Epidermal melanocyte (primary cell): Measurements from ENCODE around the gene CTSA.
"Not testable (repeated sequence)": the region's sequence is repeated elsewhere in the genome, so short reads cannot be mapped to it uniquely, and the experiment has no call there.

Experiments used
- DNase-seq: peaks from one replicate; pipeline ENCODE4 v3.0.0; 2011; ENCODE audit warnings: low spot score; ENCODE audit not compliant: insufficient read length

The CTSA gene

DNA sequence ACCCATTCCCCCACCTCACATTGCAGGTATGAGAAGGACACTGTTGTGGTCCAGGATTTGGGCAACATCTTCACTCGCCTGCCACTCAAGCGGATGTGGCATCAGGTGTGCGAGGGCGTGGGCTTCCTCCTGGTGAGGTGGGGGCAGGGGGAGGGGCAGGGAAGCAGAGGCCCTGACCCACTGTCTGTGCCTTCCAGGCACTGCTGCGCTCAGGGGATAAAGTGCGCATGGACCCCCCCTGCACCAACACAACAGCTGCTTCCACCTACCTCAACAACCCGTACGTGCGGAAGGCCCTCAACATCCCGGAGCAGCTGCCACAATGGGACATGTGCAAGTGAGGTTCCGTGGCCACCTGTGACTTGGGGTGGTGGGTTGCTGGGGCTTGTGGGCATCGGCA lies 3.7 kb downstream of the CTSA start:
- DNase-seq = no peak

DNA sequence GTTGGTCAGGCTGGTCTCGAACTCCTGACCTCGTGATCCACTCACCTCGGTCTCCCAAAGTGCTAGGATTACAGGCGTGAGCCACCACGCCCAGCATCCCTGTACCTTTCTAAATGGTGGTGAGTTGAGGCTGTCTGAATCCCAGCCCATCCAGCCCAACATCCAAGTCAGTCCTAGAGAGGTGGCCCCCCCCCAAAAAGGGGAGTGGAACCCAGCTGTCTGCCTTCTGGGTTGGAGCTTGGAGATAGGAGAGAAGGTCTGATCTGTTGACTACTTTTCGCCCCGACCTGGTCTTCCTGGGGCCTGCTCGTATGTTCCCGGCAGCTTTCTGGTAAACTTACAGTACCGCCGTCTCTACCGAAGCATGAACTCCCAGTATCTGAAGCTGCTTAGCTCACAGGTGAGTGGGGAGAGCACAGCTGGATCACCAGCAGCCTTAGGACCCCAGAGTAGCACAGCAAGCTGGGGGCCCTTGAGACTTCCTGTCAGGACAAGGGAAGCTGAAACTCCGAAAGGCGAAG lies 5.6 kb downstream of the CTSA start:
- DNase-seq = no peak

GRCh38 chr20:45897289-45897688 lies 6.2 kb downstream of the CTSA start:
- DNase-seq = no peak

- DNase-seq = no peak
Observed at GRCh38 chr20:45897692-45898091, 6.6 kb downstream of the CTSA start.

DNA sequence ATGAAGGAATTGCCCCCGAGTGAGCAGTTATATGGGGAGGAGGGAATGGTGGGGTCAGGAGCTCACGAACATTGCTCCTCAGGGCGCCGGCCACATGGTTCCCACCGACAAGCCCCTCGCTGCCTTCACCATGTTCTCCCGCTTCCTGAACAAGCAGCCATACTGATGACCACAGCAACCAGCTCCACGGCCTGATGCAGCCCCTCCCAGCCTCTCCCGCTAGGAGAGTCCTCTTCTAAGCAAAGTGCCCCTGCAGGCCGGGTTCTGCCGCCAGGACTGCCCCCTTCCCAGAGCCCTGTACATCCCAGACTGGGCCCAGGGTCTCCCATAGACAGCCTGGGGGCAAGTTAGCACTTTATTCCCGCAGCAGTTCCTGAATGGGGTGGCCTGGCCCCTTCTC lies 7.2 kb downstream of the CTSA start:
- no peak for DNase-seq

DNA sequence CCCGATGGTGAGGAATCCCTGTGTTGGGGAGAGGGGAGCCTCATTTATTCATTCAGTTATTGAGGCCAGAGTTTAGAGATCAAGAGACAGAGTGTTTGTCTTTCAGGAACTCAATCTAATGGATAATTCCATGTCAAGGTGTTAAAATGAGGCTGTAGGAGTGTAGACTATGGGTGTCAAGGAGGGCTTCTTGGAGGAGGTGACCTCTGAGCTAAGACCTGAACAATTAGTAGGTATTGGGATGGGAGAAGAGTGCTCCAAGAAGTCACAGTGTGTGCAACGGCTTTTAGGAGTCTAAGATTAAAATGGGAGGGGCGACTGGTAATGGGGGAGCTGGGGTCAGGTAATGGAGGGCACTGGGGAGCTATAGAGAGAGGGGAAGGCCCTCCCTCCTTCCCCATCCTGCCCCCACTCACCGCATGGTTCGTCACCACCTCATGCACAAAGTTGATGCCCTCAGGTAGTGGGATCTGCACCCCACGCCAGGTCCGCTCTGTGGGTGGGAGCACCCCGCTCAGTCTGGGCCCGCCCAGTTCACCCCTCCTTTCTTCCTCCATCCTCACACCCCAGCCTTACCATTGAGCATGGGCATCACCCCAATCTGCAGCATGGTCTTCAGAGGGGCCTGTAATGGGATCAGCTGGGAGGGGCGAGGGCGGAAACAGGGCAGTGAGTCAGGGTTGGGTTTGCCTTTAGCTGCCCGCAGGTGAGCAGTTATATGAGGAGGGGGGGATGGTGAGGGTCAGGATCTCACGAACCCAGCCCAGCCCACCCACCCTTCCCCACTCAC lies 8.1 kb downstream of the CTSA start:
- no peak for DNase-seq

- not testable (repeated sequence) for DNase-seq
Observed at GRCh38 chr20:45901332-45901731, 10.2 kb downstream of the CTSA start.

GRCh38 chr20:45902199-45902701 lies 11.1 kb downstream of the CTSA start:
- no peak for DNase-seq

GRCh38 chr20:45904583-45905504 lies 13.7 kb downstream of the CTSA start:
- DNase-seq = no peak

DNA sequence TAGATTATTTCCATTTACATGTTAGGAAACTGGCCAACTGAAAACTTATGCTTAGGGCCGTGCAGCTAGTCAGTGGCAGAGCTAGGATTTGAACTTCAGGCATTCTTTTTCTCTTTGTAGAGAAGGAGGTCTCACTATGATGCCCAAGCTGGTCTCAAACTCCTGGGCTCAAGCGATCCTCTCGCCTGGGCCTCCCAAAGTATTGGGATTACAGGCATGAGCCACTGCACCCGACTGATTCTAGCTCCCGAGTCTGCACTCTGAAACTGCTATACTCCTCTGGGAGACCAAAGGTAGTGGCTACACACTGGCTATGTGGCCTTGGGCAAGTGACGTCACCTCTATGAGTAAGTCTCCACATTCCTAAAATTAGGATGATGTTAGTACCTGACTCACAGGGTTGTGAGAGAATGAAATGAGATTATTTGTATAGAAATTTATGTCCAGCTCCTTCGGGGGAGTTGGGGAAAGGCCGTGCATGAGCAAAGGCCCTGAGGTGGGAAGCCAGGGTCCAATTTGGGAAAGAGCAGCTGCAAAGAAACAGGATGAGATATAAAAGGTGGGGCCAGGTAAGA lies 14.5 kb downstream of the CTSA start:
- DNase-seq = no peak

GRCh38 chr20:45907219-45907948 lies 16.2 kb downstream of the CTSA start:
- DNase-seq = no peak

DNA sequence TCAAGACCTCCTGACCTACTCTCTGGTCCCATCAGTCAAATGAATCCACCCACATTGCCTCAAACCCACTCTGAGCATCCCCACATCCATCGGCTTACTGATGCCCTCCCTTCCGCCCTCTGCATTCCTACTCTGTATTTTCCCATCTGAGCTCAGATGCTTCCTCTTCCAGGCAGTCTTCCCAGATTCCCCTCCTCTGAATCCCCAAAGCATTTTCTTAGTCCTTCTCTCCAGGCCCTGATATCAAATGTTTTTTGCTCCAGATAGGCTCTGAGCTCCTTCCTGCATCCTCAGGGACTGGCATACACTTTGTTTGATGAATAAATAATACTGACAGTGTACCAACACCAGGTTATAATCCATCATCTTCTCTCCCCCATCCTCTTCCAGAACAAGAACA lies 16.9 kb downstream of the CTSA start:
- no peak for DNase-seq

DNA sequence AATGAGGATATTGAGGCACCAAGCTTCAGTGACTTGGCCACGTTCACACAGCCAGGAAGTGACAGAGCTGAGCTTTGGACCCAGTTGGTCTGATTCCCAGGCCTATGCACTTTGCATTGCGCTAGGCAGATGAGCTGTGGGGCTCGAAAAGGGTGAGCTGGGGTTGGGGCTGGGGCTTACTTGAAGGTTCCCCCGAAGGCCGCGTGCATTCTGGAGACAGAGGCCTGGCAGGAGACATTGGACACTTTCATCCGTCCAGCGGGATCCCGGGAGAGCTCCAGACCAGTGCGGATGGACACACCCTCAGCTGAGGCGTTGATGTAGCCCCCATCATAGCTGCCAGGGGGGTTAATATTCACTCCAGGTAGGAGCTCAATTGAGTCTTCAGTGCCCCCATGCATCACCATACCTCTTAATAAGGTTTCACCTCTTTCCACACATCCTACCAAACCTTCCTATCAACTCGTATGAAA lies 18.2 kb downstream of the CTSA start:
- DNase-seq = no peak

- DNase-seq = no peak
Observed at GRCh38 chr20:45909817-45910669, 18.9 kb downstream of the CTSA start.

- DNase-seq = peak; percentile 91
Observed at GRCh38 chr20:45910670-45911485, 19.7 kb downstream of the CTSA start.

- DNase-seq = no peak
Observed at GRCh38 chr20:45911486-45912343, 20.6 kb downstream of the CTSA start, which contains the start of gene PLTP. Gene PLTP (minus strand): TSS chr20:45912155. CDS start chr20:45911452, 703 bp downstream.

DNA sequence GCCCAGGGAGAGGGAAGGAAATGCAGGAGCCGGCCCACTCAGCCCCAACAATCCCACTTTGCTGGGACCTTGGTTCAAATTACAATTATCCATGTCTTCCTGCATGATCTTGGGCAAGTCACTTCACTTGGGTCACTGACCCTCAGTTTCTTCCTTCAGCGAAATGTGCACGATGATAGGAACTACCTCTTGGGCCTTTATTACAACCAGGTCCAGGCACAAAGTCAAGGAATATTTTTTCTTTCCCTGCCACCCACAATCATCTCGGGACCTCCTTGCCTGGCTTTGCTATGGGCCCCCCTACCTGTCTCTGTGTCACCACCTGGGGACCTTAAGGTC lies 21.2 kb downstream of the CTSA start:
- DNase-seq = no peak

DNA sequence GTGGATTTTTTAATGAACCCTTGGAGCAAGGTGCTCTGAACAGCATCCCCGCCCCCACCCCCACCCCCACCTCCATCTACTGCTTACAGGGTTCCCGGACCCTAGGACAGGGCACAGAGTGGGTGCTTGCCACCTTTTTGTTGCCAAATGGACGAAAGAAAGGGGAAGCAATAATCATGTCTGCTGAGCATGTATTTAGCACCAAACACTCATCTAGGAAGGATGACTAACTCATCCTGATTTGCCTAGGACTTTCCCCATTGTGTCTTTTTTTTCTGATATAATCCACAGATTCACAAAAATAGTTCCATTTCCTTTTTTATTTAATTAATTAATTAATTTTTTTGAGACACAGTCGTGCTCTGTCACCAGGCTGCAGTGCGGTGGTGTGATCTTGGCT lies 22.0 kb downstream of the CTSA start:
- DNase-seq = no peak
